Stimulated activated CD4-positive, alpha-beta T cell treated with anti-CD3 and anti-CD28 coated beads, Interleukin-4, amount 100 ng/mL, for 4 hours (primary cell): ENCODE data around the gene RAB5B.
"Not testable (repeated sequence)": the region's sequence is repeated elsewhere in the genome, so short reads cannot be mapped to it uniquely, and the experiment has no call there.

Experiments used
- DNase-seq, 2 experiments: peaks; one replicate each; pipeline ENCODE4 v3.0.0-alpha.2; 2020

RAB5B gene

GRCh38 chr12:55984861-55985260, 11.0 kb downstream of the RAB5B start:
- DNase-seq, result no peak

GRCh38 chr12:55985341-55985740, 11.5 kb downstream of the RAB5B start:
- DNase-seq, result no peak

GRCh38 chr12:55985976-55986375, 12.1 kb downstream of the RAB5B start:
- not testable (repeated sequence) for DNase-seq

GRCh38 chr12:55991110-55991509, 17.2 kb downstream of the RAB5B start:
- no peak for DNase-seq

- no peak for DNase-seq
Measured at GRCh38 chr12:55993230-55993853, 19.5 kb downstream of the RAB5B start.

GRCh38 chr12:55995366-55995765, 21.5 kb downstream of the RAB5B start:
- no peak for DNase-seq

GRCh38 chr12:55996201-55996714, 22.4 kb downstream of the RAB5B start:
- peak in 1 of 2 experiments; percentile 60 for DNase-seq

GRCh38 chr12:55996715-55997534, 23.0 kb downstream of the RAB5B start, which contains the start of gene SUOX:
SUOX (plus strand) TSS chr12:55997276; CDS start chr12:56002222, 4,946 bp downstream.
- no peak for DNase-seq

- DNase-seq, result no peak
Measured at GRCh38 chr12:55997535-55997859, 23.6 kb downstream of the RAB5B start.

GRCh38 chr12:55999522-55999921, 25.6 kb downstream of the RAB5B start:
- DNase-seq, result not testable (repeated sequence)

- not testable (repeated sequence) for DNase-seq
Measured at GRCh38 chr12:55999999-56000540, 26.2 kb downstream of the RAB5B start.

GRCh38 chr12:56001487-56002100, 27.7 kb downstream of the RAB5B start:
- DNase-seq, result no peak

- not testable (repeated sequence) for DNase-seq
Measured at GRCh38 chr12:56003376-56003775, 29.5 kb downstream of the RAB5B start.

- no peak for DNase-seq
Measured at GRCh38 chr12:56004211-56004610, 30.3 kb downstream of the RAB5B start.

GRCh38 chr12:56007564-56008559, 34.0 kb downstream of the RAB5B start:
- peak; percentile 53 to 75 for DNase-seq

GRCh38 chr12:56010111-56010570, 36.3 kb downstream of the RAB5B start:
- no peak for DNase-seq

GRCh38 chr12:56011509-56012090, 37.7 kb downstream of the RAB5B start:
- no peak for DNase-seq

- no peak for DNase-seq
Measured at GRCh38 chr12:56013482-56013881, 39.6 kb downstream of the RAB5B start.

GRCh38 chr12:56014205-56014604, 40.3 kb downstream of the RAB5B start:
- no peak for DNase-seq

GRCh38 chr12:56017181-56017580, 43.3 kb downstream of the RAB5B start:
- DNase-seq, result no peak

- DNase-seq, result no peak
Measured at GRCh38 chr12:56018356-56018755, 44.5 kb downstream of the RAB5B start.
